GM12878 (cell line): ENCODE results near the gene DDX50. TPM values are rescaled to one million over a fixed set of nuclear protein-coding genes. Genes with fewer than 3 reads are reported as not detected.

Source experiments
- ATAC-seq: fragments of 200-7000 bp; cut with Tn5 transposase; 3 replicates; pipeline ENCODE4 v1.9.1; 2020; ENCODE audit warnings: mild to moderate bottlenecking, moderate library complexity
- BruUV-seq: library from RNA; stranded (reverse); fragments of 400-500 nt; replicated peaks from 2 replicates; lab custom pipeline; 2021; lab: Mats Ljungman, UMichigan
- CTCF ChIA-PET: fragments of 300-600 bp; sonication (Branson Sonifier 250); formaldehyde crosslinking; extraction: SDS; loops from one replicate; lab custom pipeline; 2021; ENCODE audit warnings: inconsistent platforms; lab: Yijun Ruan, JAX
- POLR2A ChIA-PET: fragments of 350-600 bp; formaldehyde crosslinking; extraction: SDS; loops from one replicate; lab custom pipeline; 2021; ENCODE audit warnings: inconsistent platforms; lab: Charles Lee
- RAD21 ChIA-PET: fragments of 300-600 bp; sonication (Branson Sonifier 250); formaldehyde crosslinking; loops from one replicate; lab custom pipeline; 2023; ENCODE audit warnings: antibody characterized with exemption; ENCODE audit not compliant: unreplicated experiment; lab: Charles Lee
- SMC1A ChIA-PET: fragments of 300-600 bp; sonication (Branson Sonifier 250); formaldehyde crosslinking; loops from one replicate; lab custom pipeline; 2023; ENCODE audit not compliant: unreplicated experiment, uncharacterized antibody; lab: Charles Lee
- DNase-seq: peaks from one replicate; pipeline ENCODE4 v3.0.0-alpha.2; 2011; ENCODE audit warnings: low read depth, low spot score
- FAIRE-seq: peaks from 3 replicates; lab custom pipeline; 2011; peaks lifted over from hg19 to GRCh38; lab: Jason Lieb, UNC
- H2AFZ ChIP-seq: 2 replicates; pipeline ENCODE4 v1.6.0; 2011; ENCODE audit warnings: low read depth, low read length, control low read depth; ENCODE audit not compliant: control insufficient read depth
- H3K27ac ChIP-seq: 2 replicates; pipeline ENCODE4 v1.5.1; 2011; ENCODE audit warnings: control low read depth; ENCODE audit not compliant: control insufficient read depth, insufficient read depth
- H3K27me3 ChIP-seq, 2 experiments: replicated peaks in 1 of 2; 2 replicates each; pipeline versions ENCODE4 v1.6.0 to v1.6.1; 2011; ENCODE audit warnings: low read length in 1 of 2; ENCODE audit not compliant: control insufficient read depth in 2 of 2, insufficient read depth in 2 of 2
- H3K36me3 ChIP-seq, 2 experiments: 2 replicates each; pipeline ENCODE4 v1.5.1; 2011; ENCODE audit warnings: low read length in 1 of 2; ENCODE audit not compliant: control insufficient read depth in 2 of 2, insufficient read depth in 2 of 2
- H3K4me1 ChIP-seq: 2 replicates; pipeline ENCODE4 v1.6.1; 2011; ENCODE audit warnings: mild to moderate bottlenecking, low read length, moderate library complexity, mixed read lengths; ENCODE audit not compliant: control insufficient read depth, insufficient read depth
- H3K4me2 ChIP-seq: 2 replicates; pipeline ENCODE4 v1.6.0; 2011; ENCODE audit warnings: control low read depth; ENCODE audit not compliant: control insufficient read depth, insufficient read depth
- H3K4me3 ChIP-seq: fragments of 200-600 bp; sonication (generic); 2 replicates; pipeline ENCODE4 v1.5.1; 2016
- H3K79me2 ChIP-seq: 2 replicates; pipeline ENCODE4 v1.6.0; 2011; ENCODE audit warnings: low read length; ENCODE audit not compliant: control insufficient read depth, insufficient read depth
- H3K9ac ChIP-seq: 2 replicates; pipeline ENCODE4 v1.8.0; 2011; ENCODE audit warnings: low read length, control low read depth, mixed read lengths; ENCODE audit not compliant: control insufficient read depth, insufficient read depth
- H3K9me3 ChIP-seq: replicated peaks from 3 replicates; pipeline ENCODE4 v1.5.1; 2011; ENCODE audit warnings: mild to moderate bottlenecking, low read length; ENCODE audit not compliant: control insufficient read depth, insufficient read depth
- H4K20me1 ChIP-seq: 2 replicates; pipeline ENCODE4 v1.6.0; 2011; ENCODE audit not compliant: control insufficient read depth, insufficient read depth
- BRCA1 ChIP-seq: IDR thresholded peaks from 2 replicates; pipeline ENCODE4 v1.6.1; 2011; ENCODE audit warnings: low read depth, low read length, improper control_type of control experiment
- EGR1 ChIP-seq, 2 experiments: IDR thresholded peaks; 1 replicate in 1 of 2; 2 replicates in 1 of 2; pipeline ENCODE4 v1.6.1; 2011 to 2012; ENCODE audit warnings: low read depth in 2 of 2, low read length in 2 of 2, borderline replicate concordance in 1 of 2, mild to moderate bottlenecking in 1 of 2, moderate library complexity in 1 of 2
- NFIC ChIP-seq: IDR thresholded peaks from 2 replicates; pipeline ENCODE4 v1.6.1; 2012; ENCODE audit warnings: low read depth, mild to moderate bottlenecking, inconsistent platforms, low read length, moderate library complexity
- NR2F1 ChIP-seq: fragments of 450-650 bp; conservative IDR thresholded peaks from 2 replicates; pipeline ENCODE4 v1.6.1; 2017; ENCODE audit warnings: mild to moderate bottlenecking
- PAX5 ChIP-seq: IDR thresholded peaks from 2 replicates; pipeline ENCODE4 v1.6.1; 2011; ENCODE audit warnings: low read depth, low read length, borderline replicate concordance
- SRF ChIP-seq, 2 experiments: IDR thresholded peaks; 2 replicates each; pipeline ENCODE4 v1.6.1; 2011; ENCODE audit warnings: low read depth in 2 of 2, low read length in 2 of 2, mild to moderate bottlenecking in 1 of 2, moderate library complexity in 1 of 2
- STAT1 ChIP-seq: fragments of 450-650 bp; conservative IDR thresholded peaks from 2 replicates; pipeline ENCODE4 v1.6.1; 2014; ENCODE audit warnings: antibody characterized with exemption, mild to moderate bottlenecking
- SUPT20H ChIP-seq: IDR thresholded peaks from 2 replicates; pipeline ENCODE4 v1.6.1; 2011; ENCODE audit warnings: low read depth, mild to moderate bottlenecking, low read length, moderate library complexity, borderline replicate concordance; ENCODE audit not compliant: control insufficient read depth
- TARDBP ChIP-seq: IDR thresholded peaks from 2 replicates; pipeline ENCODE4 v1.6.1; 2016; ENCODE audit warnings: borderline replicate concordance
- ZNF274 ChIP-seq: IDR thresholded peaks from one replicate; pipeline ENCODE4 v1.8.0; 2011; ENCODE audit not compliant: insufficient read length, insufficient read depth
- in situ Hi-C: fragments of 300-500 bp; cut with MboI; formaldehyde crosslinking; loops from 9 replicates; pipeline ENCODE4 v1.14.3; 2018; ENCODE audit warnings: mixed read lengths
- intact Hi-C: fragments of 100-400 bp; cut with micrococcal nuclease; formaldehyde crosslinking; loops from one replicate; pipeline ENCODE4 v1.14.2; 2022; ENCODE audit not compliant: unreplicated experiment
- polyA plus RNA-seq, 11 experiments: library from polyadenylated mRNA; depleted of rRNA in 4 of 11; unstranded in 6 of 11; stranded (reverse) in 5 of 11; fragments of >200 nt; fragmentation: Nextera tagmentation in 4 of 11; fragmentation: Illumina TruSeq in 1 of 11; extraction: Ambion mirVana in 4 of 11; extraction: Trizol in 1 of 11; gene quantifications; 1 replicate in 1 of 11; 2 replicates in 10 of 11; pipeline versions ENCODE4 v1.2.1 to v1.2.3, GENCODE V29; 2011 to 2016; ENCODE audit warnings: inconsistent platforms in 2 of 11, missing spikeins in 2 of 11, low read depth in 1 of 11
- total RNA-seq, 4 experiments: library from RNA; depleted of rRNA in 3 of 4; stranded (reverse); fragments of >200 nt in 3 of 4; fragmentation: Illumina TruSeq in 1 of 4; extraction: Trizol in 1 of 4; gene quantifications; 2 replicates each; pipeline versions ENCODE4 v1.2.1 to v1.2.3, GENCODE V29; 2013 to 2021
- TF ChIP-seq, protein P1 (sequence below): IDR thresholded peaks from 2 replicates; pipeline ENCODE4 v1.6.1; 2011; ENCODE audit warnings: mild to moderate bottlenecking, low read depth, low read length, moderate library complexity; ENCODE audit not compliant: insufficient replicate concordance
- TF ChIP-seq, protein P2 (sequence below): fragments of 450-650 bp; IDR thresholded peaks from 2 replicates; pipeline ENCODE4 v1.6.1; 2016; ENCODE audit warnings: mild to moderate bottlenecking
- TF ChIP-seq, protein P3 (sequence below): fragments of 150-350 bp; IDR thresholded peaks from 2 replicates; pipeline ENCODE4 v1.6.1; 2016; ENCODE audit warnings: low read depth, low read length
- TF ChIP-seq, protein P4 (sequence below): fragments of 450-650 bp; formaldehyde crosslinking; IDR thresholded peaks from 2 replicates; pipeline ENCODE4 v1.5.0; 2022; ENCODE audit warnings: mild to moderate bottlenecking, missing genetic modification characterization

DDX50 gene
- total and polyA plus RNA-seq, 10 of the 15 experiments (the other 5 are each of a cell fraction or from before 2014, with no cell fraction given), result 24.9 to 52.0 (median 36.8) TPM

DNA sequence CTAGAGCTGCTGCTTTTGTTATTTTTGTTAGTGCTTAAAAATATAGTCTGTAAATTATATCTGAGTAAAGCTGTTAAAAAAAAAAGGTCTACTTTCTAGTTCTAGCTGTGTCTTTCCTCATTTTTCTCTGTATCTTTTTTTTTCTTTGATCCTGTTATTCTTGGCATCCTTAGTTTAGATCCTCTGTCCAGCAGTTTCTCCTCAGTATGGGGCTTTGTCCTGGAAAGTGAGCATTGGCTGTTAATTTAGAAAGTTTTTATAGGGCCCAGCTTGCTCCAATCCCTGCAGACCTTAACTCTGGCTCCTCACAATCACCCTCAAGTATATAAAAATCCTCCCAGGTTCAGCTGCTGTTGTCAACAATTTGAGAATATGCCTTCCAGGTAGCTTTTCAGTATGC, 23.5 kb downstream of the DDX50 start:
- CTCF ChIA-PET, result interaction anchor here (0.6 to 1.0 kb wide), 2 partner anchors 16 to 576 kb away, joined by 3 read pairs; no protein-coding TSS in a partner anchor

More for the DNA sequence above, 23.5 kb downstream of the DDX50 start:
- DNase-seq (no peak), ATAC-seq (no peak), FAIRE-seq (no peak)
- H4K20me1 ChIP-seq, result no peaks in the 10 kb centered on the region
- peaks cover 1 to 17% of the 10 kb centered on the region in 2 experiments for H3K36me3 ChIP-seq
- no peak overlapping the region for H3K4me2 ChIP-seq
- no peaks in the 10 kb centered on the region; the same call in 1 of the 2 replicates for H3K79me2 ChIP-seq
- intact Hi-C loops (no loop called here), in situ Hi-C loops (no loop called here)
- POLR2A ChIA-PET, result interaction anchor here (0.6 kb wide), 1 partner anchor 533 kb away, joined by 5 read pairs; no protein-coding TSS in a partner anchor
- RAD21 ChIA-PET, result no interaction called here
- no peak overlapping the region for H3K9ac ChIP-seq
- no peak overlapping the region for H3K4me3 ChIP-seq
- no peaks in the 10 kb centered on the region for H3K27me3 ChIP-seq
- BruUV-seq, result no TSS peak
- no peaks in the 10 kb centered on the region for H3K9me3 ChIP-seq
- H3K27ac ChIP-seq, result no peak overlapping the region
- no peaks in the 10 kb centered on the region for H3K4me1 ChIP-seq
- no peak overlapping the region for H2AFZ ChIP-seq
- SMC1A ChIA-PET, result interaction anchor here (1.0 to 1.4 kb wide), 3 partner anchors 10 to 551 kb away, joined by 3 to 4 read pairs (median 3); no protein-coding TSS in a partner anchor
- no peak for TF ChIP-seq TARDBP
- TF ChIP-seq, protein P1, sequence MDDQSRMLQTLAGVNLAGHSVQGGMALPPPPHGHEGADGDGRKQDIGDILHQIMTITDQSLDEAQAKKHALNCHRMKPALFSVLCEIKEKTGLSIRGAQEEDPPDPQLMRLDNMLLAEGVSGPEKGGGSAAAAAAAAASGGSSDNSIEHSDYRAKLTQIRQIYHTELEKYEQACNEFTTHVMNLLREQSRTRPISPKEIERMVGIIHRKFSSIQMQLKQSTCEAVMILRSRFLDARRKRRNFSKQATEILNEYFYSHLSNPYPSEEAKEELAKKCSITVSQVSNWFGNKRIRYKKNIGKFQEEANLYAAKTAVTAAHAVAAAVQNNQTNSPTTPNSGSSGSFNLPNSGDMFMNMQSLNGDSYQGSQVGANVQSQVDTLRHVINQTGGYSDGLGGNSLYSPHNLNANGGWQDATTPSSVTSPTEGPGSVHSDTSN, result no peak
- no peak for TF ChIP-seq SRF (IDR thresholded peaks at IDR 0.05; ENCODE audit: low read depth in 2 of 2, low read length in 2 of 2)
- no peak for TF ChIP-seq BRCA1
- TF ChIP-seq, protein P2, sequence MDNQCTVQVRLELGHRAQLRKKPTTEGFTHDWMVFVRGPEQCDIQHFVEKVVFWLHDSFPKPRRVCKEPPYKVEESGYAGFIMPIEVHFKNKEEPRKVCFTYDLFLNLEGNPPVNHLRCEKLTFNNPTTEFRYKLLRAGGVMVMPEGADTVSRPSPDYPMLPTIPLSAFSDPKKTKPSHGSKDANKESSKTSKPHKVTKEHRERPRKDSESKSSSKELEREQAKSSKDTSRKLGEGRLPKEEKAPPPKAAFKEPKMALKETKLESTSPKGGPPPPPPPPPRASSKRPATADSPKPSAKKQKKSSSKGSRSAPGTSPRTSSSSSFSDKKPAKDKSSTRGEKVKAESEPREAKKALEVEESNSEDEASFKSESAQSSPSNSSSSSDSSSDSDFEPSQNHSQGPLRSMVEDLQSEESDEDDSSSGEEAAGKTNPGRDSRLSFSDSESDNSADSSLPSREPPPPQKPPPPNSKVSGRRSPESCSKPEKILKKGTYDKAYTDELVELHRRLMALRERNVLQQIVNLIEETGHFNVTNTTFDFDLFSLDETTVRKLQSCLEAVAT, result no peak
- TF ChIP-seq EGR1 (IDR thresholded peaks at IDR 0.05; ENCODE audit: borderline replicate concordance in 1 of 2, low read depth in 2 of 2, low read length in 2 of 2), result no peak
- no peak for TF ChIP-seq NR2F1
- no peak for TF ChIP-seq PAX5
- no peak for TF ChIP-seq SUPT20H
- TF ChIP-seq, protein P3, sequence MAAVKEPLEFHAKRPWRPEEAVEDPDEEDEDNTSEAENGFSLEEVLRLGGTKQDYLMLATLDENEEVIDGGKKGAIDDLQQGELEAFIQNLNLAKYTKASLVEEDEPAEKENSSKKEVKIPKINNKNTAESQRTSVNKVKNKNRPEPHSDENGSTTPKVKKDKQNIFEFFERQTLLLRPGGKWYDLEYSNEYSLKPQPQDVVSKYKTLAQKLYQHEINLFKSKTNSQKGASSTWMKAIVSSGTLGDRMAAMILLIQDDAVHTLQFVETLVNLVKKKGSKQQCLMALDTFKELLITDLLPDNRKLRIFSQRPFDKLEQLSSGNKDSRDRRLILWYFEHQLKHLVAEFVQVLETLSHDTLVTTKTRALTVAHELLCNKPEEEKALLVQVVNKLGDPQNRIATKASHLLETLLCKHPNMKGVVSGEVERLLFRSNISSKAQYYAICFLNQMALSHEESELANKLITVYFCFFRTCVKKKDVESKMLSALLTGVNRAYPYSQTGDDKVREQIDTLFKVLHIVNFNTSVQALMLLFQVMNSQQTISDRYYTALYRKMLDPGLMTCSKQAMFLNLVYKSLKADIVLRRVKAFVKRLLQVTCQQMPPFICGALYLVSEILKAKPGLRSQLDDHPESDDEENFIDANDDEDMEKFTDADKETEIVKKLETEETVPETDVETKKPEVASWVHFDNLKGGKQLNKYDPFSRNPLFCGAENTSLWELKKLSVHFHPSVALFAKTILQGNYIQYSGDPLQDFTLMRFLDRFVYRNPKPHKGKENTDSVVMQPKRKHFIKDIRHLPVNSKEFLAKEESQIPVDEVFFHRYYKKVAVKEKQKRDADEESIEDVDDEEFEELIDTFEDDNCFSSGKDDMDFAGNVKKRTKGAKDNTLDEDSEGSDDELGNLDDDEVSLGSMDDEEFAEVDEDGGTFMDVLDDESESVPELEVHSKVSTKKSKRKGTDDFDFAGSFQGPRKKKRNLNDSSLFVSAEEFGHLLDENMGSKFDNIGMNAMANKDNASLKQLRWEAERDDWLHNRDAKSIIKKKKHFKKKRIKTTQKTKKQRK, result no peak
- no peak for TF ChIP-seq ZNF274
- no peak for TF ChIP-seq STAT1
- no peak for TF ChIP-seq NFIC
- TF ChIP-seq, protein P4, sequence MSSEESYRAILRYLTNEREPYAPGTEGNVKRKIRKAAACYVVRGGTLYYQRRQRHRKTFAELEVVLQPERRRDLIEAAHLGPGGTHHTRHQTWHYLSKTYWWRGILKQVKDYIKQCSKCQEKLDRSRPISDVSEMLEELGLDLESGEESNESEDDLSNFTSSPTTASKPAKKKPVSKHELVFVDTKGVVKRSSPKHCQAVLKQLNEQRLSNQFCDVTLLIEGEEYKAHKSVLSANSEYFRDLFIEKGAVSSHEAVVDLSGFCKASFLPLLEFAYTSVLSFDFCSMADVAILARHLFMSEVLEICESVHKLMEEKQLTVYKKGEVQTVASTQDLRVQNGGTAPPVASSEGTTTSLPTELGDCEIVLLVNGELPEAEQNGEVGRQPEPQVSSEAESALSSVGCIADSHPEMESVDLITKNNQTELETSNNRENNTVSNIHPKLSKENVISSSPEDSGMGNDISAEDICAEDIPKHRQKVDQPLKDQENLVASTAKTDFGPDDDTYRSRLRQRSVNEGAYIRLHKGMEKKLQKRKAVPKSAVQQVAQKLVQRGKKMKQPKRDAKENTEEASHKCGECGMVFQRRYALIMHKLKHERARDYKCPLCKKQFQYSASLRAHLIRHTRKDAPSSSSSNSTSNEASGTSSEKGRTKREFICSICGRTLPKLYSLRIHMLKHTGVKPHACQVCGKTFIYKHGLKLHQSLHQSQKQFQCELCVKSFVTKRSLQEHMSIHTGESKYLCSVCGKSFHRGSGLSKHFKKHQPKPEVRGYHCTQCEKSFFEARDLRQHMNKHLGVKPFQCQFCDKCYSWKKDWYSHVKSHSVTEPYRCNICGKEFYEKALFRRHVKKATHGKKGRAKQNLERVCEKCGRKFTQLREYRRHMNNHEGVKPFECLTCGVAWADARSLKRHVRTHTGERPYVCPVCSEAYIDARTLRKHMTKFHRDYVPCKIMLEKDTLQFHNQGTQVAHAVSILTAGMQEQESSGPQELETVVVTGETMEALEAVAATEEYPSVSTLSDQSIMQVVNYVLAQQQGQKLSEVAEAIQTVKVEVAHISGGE, result no peak
